ENCODE data around the gene TMEM47. TPM values are rescaled to one million over a fixed set of nuclear protein-coding genes. Genes with fewer than 3 reads are reported as not detected.

The TMEM47 gene
- total RNA-seq, 1 experiment from 2014 or later = 49.3 TPM

DNA sequence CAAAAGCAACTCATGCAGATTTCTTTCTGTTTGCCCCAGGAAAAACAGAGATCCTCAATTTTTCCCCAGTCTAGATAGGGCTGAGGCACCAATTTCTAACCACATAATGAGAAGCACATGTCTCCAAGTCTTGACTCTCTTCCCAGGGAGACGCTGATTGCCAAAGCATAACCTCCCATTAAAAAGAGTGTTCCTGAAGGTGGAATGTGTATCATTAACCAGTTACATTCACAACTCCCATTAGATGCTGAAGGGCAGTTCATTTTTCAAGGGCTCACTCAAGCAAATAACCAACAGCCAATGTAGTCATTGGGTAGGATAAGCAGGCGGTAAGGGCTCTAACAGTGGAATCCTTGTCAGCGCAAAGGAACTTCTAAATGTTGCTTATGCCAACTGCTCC lies 27.5 kb downstream of the TMEM47 start:
- no peaks in the 10 kb centered on the region for H3K9me3 ChIP-seq (replicated peaks)
- H3K36me3 ChIP-seq = no peaks in the 10 kb centered on the region
- no peak overlapping the region for H3K4me3 ChIP-seq
- H3K27me3 ChIP-seq = no peaks in the 10 kb centered on the region
- no peak overlapping the region for H3K27ac ChIP-seq
- DNase-seq = no peak
- no peaks in the 10 kb centered on the region for H3K4me1 ChIP-seq

DNA sequence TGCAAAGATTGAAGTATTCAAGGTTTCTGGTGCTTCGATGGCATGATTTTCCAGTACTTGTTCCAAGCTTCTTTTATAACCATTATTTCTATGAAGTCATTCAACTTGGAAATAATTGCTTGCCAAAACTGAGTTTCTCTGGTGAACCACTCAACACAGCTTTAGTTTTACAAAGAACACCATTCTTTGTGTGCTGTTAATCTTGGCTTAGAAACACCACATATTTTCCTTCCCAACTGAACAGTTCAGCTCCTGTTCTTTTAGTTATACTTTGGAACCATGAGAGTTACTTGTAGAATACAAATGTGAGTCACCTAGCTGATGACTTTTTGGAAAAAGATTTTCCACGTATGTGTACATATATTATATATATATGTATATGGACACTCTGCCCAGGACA lies 32.7 kb downstream of the TMEM47 start:
- no peak overlapping the region for H3K27ac ChIP-seq
- H3K4me3 ChIP-seq = no peak overlapping the region
- no peak for DNase-seq
- no peaks in the 10 kb centered on the region for H3K27me3 ChIP-seq
- H3K9me3 ChIP-seq (replicated peaks) = no peaks in the 10 kb centered on the region
- no peaks in the 10 kb centered on the region for H3K4me1 ChIP-seq
- H3K36me3 ChIP-seq = no peaks in the 10 kb centered on the region

DNA sequence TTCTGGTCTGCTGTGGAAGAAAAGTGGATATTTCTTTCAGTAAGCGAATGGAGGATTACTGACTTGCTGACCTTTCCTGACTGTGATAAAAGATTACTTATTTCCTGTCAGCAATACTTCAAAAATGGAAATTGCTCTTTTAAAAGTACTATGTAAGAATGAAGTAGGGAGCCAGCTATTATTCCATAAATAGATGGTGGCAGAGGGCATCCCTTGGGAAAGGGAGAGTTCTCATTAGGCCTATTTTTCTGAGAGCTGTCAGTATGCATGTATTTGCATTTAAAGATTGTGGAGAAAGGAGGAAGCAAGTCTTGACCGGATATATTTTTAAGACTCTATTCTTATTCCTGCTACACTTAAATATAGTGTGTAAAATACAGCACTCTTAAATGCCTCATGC lies 37.2 kb downstream of the TMEM47 start:
- H3K4me3 ChIP-seq = no peak overlapping the region

DNA sequence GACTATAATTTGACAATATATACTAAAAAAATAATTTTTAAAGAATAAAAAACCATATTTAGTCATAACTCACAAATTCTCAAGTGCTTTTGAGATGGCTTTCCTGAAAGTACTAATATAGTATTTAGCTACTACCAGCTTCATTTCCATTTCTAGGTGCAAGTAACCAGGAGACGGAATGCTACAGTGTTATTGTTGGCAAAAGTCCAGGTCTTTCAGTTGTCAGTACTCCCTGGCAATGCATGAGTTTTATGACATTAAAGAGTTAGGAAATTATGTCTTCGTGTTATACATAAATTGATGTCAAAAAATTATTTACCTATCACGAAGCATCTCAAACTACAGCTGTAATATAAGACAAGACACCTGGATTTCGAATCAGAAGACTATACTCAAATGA lies 45.0 kb downstream of the TMEM47 start:
- H3K36me3 ChIP-seq = no peaks in the 10 kb centered on the region
- H3K9me3 ChIP-seq (replicated peaks) = no peaks in the 10 kb centered on the region
- H3K4me1 ChIP-seq = no peaks in the 10 kb centered on the region
- H3K27me3 ChIP-seq = no peaks in the 10 kb centered on the region
- H3K27ac ChIP-seq = no peak overlapping the region
- DNase-seq = peak in 1 of 2 experiments; percentile 11
- H3K4me3 ChIP-seq = no peak overlapping the region

More for the DNA sequence above, 37.2 kb downstream of the TMEM47 start:
- Histone ChIP-seq H3K36me3 (no peaks in the 10 kb centered on the region), H3K27me3 (no peaks in the 10 kb centered on the region), H3K27ac (no peak overlapping the region), H3K9me3 (replicated peaks) (no peaks in the 10 kb centered on the region), H3K4me1 (no peaks in the 10 kb centered on the region)
- no peak for DNase-seq

DNA sequence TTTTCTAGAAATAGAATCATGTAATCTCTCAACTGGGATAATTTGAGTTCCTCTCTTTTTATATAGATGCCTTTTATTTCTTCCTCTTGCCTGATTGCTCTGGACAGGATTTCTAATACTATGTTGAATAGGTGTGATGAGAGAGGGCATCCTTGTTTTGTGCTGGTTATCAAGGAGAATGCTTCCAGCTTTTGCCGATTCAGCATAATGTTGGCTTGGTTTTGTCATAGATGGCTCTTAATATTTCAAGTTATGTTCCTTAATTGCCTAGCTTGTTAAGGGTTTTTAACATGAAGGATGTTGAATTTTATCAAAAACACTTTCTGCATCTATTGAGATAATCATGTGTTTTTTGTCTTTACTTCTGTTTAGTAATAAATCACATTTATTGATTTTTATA lies 58.7 kb downstream of the TMEM47 start:
- Histone ChIP-seq H3K27ac (no peak overlapping the region), H3K4me3 (no peak overlapping the region), H3K36me3 (no peaks in the 10 kb centered on the region), H3K27me3 (no peaks in the 10 kb centered on the region), H3K9me3 (replicated peaks) (no peaks in the 10 kb centered on the region), H3K4me1 (no peaks in the 10 kb centered on the region)
- no peak for DNase-seq

DNA sequence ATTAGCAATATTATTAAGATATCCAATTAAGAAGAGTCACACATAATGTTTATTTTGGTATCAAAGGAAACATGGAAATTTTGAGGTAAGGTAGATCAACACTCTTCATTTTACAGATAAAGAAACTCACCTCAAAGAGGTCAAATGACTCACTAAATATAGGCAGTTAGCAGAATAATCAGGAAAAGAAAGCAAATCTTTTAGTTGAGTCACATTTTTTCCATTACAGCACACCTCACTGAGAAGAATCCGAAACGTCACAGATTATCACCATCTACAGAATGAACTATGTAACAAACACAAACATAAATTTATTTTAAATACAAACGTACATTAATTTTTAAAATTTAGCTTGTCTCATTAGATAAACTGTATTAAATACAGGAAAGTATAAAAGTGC lies 70.1 kb downstream of the TMEM47 start:
- no peak for DNase-seq

DNA sequence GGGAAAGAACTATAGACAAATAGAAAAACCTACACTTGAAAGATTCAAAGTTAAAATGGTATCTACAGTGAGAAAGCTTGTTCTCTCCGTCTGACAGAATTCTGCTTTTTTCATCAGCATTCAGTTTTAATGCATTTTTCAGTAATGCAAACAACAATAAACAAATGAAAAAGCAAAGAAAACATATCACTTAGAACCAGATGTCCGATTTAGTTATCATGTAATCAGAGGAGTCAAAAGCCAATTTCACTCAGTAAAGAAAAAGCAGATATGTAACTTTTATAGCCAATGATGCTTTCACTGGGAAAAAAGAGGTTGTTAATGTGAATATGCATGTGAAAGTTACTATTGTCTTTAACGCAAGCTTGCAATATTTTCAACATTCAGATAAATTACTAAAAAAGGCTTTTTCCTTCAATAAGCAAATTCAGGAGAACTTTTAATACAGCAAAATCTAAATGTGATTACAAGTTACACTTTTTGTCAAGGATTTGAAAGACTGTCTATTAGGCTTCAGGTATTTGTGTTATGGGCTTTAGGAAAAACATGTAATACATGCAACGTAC lies 70.7 kb downstream of the TMEM47 start:
- Histone ChIP-seq H3K36me3 (no peaks in the 10 kb centered on the region), H3K27me3 (no peaks in the 10 kb centered on the region), H3K27ac (peak overlapping the region; percentile 78), H3K4me3 (no peak overlapping the region), H3K9me3 (replicated peaks) (no peaks in the 10 kb centered on the region), H3K4me1 (no peaks in the 10 kb centered on the region; the same call in 1 of the 2 replicates)
- no peak for DNase-seq

More for the DNA sequence above, 70.1 kb downstream of the TMEM47 start:
- Histone ChIP-seq H3K4me3 (no peak overlapping the region), H3K27me3 (no peaks in the 10 kb centered on the region), H3K36me3 (no peaks in the 10 kb centered on the region), H3K27ac (no peak overlapping the region), H3K9me3 (replicated peaks) (no peaks in the 10 kb centered on the region), H3K4me1 (no peaks in the 10 kb centered on the region; the same call in 1 of the 2 replicates)

DNA sequence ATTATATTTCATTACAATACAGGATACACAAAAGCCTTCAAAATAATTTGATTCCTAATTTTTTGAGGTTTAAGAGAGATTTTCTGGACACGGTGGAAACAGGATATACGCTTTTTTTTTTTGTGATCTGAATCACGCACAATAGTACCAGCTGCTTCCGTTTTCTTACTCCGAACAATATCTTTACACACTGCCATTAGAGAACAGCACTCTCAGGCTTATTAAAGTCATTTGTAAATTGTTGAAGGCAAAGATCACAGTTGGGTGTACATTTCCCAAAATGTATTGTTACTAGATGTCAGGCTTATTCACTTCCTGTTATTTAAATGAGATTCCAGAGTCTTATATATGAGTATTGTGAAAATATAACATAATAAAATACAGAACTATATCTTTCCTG lies 71.5 kb downstream of the TMEM47 start:
- DNase-seq = peak in 1 of 2 experiments; percentile 33
- no peaks in the 10 kb centered on the region for H3K9me3 ChIP-seq (replicated peaks)
- H3K4me3 ChIP-seq = peak overlapping the region; percentile 45
- no peaks in the 10 kb centered on the region; the same call in 1 of the 2 replicates for H3K4me1 ChIP-seq
- H3K27me3 ChIP-seq = no peaks in the 10 kb centered on the region
- H3K36me3 ChIP-seq = no peaks in the 10 kb centered on the region
- peak overlapping the region; percentile 78 for H3K27ac ChIP-seq

DNA sequence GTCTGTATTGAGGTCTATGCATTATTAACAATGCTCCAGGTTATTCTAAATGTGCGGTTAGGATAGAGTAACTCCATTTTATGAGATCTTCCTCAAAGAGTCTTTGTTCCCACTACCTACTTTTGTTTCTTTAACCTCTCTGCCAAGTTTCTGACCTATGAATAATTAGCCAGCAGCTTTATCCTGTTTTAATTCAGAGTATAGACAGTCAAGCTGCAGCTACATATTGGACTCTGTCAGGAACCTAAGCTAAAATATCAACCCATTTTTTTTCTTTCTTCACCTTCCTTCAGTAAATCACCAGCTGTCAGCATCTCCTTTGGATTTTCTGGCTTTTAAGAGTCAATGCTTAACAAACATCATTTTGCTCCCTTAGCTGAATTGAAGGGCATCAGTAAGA lies 72.3 kb downstream of the TMEM47 start:
- no peaks in the 10 kb centered on the region for H3K9me3 ChIP-seq (replicated peaks)
- peak in 1 of 2 experiments; percentile 8 for DNase-seq
- H3K36me3 ChIP-seq = no peaks in the 10 kb centered on the region
- no peaks in the 10 kb centered on the region for H3K27me3 ChIP-seq
- H3K27ac ChIP-seq = peak overlapping the region; percentile 78
- no peaks in the 10 kb centered on the region; the same call in 1 of the 2 replicates for H3K4me1 ChIP-seq
- peak overlapping the region; percentile 45 for H3K4me3 ChIP-seq

DNA sequence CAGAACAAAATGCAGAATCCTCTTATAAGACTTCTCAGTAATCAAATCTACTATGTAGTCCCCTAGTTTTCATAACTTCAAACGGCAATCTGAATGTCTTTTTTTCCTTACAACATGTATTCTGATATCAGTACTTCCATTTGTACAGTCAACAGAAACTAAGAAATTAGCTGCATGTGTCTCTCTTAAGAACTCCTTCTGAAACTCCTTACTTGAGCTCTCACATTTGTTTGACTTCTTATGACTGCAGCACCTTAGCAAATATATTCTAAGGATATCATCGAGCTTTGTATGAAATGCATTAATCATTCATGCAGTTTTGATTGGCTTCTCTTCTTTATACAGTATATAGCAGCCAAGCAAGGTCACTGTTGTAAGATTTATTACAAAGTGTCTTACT lies 77.0 kb downstream of the TMEM47 start:
- H3K27me3 ChIP-seq = no peaks in the 10 kb centered on the region
- H3K36me3 ChIP-seq = no peaks in the 10 kb centered on the region
- no peak overlapping the region for H3K4me3 ChIP-seq
- DNase-seq = no peak
- H3K4me1 ChIP-seq = no peaks in the 10 kb centered on the region; the same call in 1 of the 2 replicates
- no peaks in the 10 kb centered on the region for H3K9me3 ChIP-seq (replicated peaks)
- H3K27ac ChIP-seq = no peak overlapping the region

DNA sequence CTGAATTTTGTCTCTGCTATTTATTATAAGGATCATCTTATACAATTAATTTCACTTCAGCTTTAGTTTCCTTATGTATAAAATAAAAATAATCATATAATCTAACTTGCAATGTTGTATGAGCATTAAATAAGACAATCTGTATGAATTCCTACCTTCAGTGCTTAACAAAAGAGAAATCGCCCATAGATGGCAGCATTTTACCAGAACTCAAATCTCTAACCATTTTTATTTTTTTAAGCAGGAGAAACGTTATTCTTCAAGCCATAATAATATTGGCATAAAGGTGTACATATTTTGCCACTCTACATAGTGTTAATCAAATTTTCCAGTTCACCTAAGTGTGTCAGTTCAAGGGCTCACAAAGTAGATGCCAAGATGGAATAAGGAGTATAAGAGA lies 78.8 kb downstream of the TMEM47 start:
- DNase-seq = peak in 1 of 2 experiments; percentile 45
- Histone ChIP-seq H3K36me3 (no peaks in the 10 kb centered on the region), H3K27ac (no peak overlapping the region), H3K4me1 (no peaks in the 10 kb centered on the region), H3K9me3 (replicated peaks) (no peaks in the 10 kb centered on the region), H3K27me3 (no peaks in the 10 kb centered on the region), H3K4me3 (no peak overlapping the region)
